Esophagus mucosa (tissue), 1 donor: ENCODE results near the gene IGFBP3. TPM values are rescaled to one million over a fixed set of nuclear protein-coding genes. Genes with fewer than 3 reads are reported as not detected.
A peak's percentile ranks its signal among the peaks of the same experiment; 100 is the strongest.
"Not testable (repeated sequence)": the region's sequence is repeated elsewhere in the genome, so short reads cannot be mapped to it uniquely, and the experiment has no call there.

ENCODE experiments used
- ATAC-seq: fragments of 200-7000 bp; cut with Tn5 transposase; one replicate; pipeline ENCODE4 v1.9.1; 2020
- total RNA-seq: library from RNA; stranded (reverse); gene quantifications from one replicate; pipeline ENCODE4 v1.2.4, GENCODE V29; 2023
- donor health status: DM: yes; HTN: yes; CAD: no.

IGFBP3 gene
- total RNA-seq: 7.9 TPM

DNA sequence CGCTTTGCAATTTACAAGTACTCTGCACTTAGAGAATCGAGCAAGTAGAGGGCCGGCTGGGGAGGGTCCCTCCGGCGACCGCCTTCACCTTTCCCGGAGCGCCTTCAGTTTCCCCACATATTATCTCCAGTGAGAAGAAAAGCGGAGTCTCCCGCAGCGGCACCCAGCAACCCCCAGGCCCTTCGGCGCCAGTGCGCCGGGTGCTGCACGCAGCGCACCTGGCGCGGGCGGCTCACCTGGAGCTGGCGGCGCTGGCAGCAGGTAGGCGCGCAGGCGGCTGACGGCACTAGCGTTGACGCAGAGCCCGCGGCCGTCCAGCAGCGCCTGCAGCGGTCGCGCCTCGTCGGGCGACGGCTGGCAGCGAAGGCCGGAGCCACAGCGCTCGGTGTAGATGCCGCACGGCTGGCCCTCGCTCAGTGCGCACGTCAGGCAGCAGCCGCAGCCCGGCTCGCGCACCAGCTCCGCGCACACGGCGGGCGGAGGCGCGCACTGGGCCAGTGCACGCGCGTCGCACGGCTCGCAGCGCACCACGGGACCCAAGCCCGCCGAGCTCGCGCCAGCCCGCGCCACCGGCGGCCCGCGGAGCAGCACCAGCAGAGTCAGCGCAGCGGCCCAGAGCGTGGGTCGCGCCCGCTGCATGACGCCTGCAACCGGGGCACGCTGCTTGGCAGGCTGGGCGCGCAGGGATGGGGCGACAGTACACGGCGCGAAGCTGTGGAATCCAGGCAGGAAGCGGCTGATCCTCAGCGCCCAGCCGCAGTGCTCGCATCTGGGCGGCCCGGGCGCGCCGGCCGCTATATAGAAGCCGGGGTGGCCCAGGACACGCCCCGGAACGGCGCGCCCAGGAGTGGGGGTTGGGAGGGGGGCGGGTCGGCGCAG, at the start of gene IGFBP3:
Gene IGFBP3 (minus strand): TSS at position 771 of the 879 bp plus-strand sequence. CDS start 132 bp downstream, at position 639.
- ATAC-seq: peak; percentile 78

DNA sequence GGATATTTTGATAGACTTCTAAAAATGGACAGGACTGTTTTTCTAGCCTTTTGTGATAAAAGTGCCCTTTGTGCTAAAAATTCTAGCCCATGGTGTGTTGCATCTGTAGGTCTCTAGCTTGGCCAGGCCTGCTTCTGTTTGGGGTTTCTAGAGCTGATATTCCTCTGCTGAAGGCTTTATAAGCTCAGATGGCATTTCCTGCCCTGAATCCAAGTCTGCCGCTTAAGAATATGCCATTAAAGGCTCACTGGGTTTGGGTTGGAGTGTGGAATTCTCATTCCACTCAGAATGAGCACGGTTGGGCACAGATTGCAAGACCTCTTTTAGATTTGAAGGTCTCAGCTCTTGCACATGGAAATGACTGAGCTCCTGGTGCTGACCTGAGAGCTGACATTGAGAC, 49.4 kb upstream of the IGFBP3 start:
- ATAC-seq: no peak

- ATAC-seq: no peak
These were observed 48.9 kb upstream of the IGFBP3 start for GRCh38 chr7:45969940-45970339.

DNA sequence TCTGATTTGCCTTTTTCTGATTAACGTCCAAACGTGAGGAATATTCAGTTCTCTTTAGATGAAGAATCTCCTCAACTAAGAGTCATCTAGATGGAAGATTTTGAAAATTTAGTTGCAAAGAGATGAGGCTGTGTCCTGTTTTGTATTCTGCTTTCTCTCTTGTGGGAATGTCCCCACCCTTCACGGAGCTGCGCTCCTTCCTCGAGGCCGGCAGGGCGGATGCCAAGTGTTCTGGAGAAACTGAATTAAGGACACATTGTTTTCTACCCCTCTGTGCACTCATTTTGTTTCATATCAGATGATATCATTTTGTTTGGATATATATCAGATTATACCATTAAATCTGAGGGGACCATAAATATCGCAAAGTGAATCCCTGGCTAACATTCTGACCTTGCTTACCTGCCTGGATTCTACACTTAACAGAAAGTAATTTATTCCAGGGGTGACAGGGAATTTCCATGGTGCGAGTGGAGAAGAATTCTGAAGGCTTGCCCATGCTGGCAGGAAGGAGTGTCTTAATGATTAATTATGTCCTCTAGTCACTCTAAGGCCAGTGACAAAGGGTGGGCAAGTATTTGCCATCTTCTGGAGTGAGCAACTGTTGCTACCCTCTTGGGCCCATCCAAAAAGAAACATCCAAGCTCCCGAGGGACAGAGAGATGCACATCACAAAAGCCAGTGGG, 47.9 kb upstream of the IGFBP3 start:
- ATAC-seq: no peak

DNA sequence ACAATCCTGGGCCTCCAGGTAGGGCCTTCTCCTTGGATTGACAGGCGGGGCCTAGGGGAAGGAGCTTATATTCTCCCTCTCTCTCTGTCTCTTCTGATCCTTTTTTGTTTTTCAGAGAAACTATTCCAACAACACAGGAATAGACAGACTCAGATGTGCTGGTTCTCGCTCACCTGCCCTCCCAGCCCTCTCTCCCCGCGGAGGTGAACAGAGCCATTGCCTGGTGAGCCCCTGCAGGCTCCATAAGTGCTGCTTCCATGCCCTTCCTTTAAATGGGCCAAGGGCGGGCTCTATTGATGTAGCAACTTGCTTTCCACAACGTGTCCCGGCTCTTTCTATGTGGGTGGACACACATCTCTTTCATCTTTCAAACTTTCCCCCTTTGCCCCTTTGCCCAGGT, 47.2 kb upstream of the IGFBP3 start:
- ATAC-seq: no peak

DNA sequence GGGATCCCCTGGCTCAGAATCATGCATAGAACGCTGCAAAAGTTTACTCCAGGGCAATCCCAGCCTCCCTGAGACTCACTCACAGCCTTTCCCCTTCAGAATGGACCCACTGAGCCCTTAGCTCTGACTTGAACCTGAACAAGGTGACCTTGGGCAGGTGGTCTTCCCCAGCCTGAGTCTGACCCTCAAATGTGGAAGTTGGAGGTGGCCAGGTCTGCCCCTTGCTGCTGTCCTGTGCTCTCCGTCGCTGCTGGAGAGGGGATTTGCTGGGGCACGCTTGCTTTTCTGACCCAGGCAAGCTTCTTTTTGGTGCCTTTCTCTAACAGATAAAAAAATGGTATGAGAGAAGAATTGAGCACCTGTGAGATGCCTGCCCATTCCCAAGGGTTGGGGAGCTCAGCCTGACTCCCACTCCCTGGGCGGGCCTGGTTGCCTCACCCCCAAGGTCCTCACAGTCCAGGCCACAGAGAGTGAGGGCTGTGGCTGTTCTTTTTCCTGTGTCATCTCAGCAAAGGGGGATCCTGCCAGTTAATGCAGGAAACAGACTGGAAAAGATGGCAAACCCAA, 46.6 kb upstream of the IGFBP3 start:
- no peak for ATAC-seq

- no peak for ATAC-seq
These were observed 41.8 kb upstream of the IGFBP3 start for GRCh38 chr7:45962861-45963260.

DNA sequence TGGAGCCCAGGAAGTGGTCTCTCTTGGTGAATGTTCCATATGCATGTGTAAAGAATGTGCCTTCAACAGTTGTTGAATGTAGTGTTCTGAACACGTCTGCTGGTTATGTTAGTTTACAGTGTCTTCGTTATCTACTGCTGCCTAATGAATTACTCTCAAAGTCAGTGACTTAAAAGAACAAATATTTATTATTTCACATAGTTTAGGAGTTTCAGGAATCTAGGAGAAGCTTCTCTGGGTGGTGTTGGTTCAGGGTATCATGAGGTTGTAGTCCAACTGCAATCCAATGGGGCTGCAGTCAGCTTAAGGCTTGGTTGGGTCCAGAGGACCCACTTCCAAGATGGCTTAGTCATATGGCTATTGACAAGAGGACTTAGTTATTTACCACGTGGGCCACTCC, 36.6 kb upstream of the IGFBP3 start:
- no peak for ATAC-seq

DNA sequence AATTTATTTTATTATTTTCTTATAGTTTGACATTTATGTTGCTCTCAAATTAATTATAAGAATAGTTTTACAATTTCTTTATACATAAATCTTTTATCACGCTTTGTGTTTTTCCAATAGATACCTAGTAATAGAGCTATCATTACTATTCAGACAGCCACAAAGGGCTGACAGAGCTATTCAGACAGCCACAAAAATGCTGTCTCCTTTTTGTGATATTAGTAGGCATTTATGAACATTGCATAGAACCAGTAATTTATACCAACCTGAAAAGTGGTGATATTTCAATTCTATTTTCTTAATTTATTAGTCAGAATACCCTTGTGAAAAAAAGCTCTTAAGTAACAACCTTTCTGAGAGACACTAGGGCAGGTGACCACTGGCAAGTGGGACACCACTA, 34.2 kb upstream of the IGFBP3 start:
- ATAC-seq: no peak

GRCh38 chr7:45953055-45953454, 32.0 kb upstream of the IGFBP3 start:
- not testable (repeated sequence) for ATAC-seq

DNA sequence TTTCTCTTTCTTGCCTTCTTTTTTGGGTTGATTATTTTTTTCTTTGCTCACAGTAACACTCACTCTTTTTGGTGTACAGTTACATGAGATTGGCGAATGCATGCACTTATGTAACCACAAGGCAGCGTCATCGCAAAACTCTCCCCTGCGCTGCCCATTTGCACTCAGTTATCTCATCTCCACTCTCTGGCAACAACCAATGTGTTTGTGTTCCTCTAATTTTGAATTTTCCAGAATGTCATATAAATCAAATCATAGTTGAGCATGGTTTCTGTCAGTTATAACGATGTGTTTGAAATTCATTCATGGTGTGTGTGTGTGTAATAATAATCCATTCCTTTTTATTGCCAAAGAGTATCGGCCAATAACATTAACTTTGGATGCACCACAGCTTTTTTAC, 23.0 kb upstream of the IGFBP3 start:
- no peak for ATAC-seq

- no peak for ATAC-seq
These were observed 19.9 kb upstream of the IGFBP3 start for GRCh38 chr7:45940939-45941338.

DNA sequence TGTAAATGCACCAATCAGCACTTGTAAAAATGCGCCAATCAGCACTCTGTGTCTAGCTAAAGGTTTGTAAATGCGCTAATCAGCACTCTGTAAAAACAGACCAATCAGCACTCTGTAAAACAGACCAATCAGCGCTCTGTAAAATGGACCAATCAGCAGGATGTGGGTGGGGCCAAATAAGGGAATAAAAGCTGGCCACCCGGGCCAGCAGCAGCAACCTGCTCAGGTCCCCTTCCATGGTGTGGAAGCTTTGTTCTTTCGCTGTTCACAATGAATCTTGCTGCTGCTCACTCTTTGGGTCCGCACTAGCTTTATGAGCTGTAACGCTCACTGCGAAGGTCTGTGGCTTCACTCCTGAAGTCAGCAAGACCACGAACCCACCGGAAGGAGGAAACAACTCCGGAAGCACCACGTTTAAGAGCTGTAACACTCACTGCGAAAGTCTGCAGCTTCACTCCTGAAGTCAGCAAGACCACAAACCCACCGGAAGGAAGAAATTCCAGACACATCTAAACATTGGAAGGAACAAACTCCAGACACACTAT, 19.2 kb upstream of the IGFBP3 start:
- ATAC-seq: not testable (repeated sequence)

GRCh38 chr7:45939574-45939973, 18.5 kb upstream of the IGFBP3 start:
- no peak for ATAC-seq

DNA sequence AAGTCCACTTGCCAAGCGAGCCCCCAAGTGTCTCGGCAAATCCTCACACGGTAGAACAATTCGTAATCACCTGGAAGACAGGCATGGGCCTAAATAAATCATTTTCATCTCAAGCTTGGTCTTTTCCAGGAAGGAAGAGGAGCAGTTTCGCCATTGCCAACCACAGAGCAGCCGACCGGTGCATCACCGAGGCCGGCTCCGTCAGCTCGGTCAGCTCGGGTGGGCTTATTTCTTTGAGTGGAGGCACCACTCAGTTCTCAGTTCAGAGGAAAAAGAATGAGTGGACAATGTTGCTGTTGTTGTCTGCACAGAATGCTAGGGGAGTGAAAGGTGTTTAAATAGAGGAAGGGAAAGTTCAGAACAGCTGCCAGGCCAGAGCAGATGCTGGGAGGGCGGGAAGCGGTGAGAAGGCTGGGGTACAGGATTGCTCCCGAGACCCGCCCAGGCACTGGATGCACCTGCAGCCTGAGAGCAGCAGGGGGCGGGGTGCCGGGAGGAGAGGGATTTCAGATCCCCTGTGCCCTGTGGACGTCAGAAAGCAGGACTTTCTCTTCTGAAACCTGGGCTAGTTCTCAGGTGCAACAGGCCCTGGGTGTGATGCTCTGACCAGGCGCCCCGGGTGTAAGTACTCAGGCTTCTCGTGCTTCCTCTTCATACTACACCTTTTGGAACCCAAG, 17.7 kb upstream of the IGFBP3 start:
- no peak for ATAC-seq

DNA sequence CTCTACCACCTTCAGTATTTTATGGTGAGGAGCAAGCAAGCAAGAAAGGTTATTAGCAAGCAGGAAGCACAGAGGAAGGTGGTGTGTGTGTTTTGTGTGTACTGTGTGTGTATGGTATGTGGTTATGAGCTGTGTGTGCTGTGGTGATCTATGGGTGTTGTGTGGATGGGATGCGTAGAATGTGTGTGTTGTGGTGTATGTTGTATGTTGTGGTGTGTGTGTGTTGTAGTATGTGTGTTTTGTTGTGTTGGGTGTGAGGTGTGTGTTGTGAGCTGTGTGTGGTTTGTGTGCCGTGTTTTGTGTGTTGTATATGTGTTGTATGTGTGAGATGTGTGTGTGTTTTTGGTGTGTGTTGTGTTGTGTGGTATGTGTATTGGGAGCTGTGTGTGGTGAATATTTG, 16.8 kb upstream of the IGFBP3 start:
- ATAC-seq: no peak

DNA sequence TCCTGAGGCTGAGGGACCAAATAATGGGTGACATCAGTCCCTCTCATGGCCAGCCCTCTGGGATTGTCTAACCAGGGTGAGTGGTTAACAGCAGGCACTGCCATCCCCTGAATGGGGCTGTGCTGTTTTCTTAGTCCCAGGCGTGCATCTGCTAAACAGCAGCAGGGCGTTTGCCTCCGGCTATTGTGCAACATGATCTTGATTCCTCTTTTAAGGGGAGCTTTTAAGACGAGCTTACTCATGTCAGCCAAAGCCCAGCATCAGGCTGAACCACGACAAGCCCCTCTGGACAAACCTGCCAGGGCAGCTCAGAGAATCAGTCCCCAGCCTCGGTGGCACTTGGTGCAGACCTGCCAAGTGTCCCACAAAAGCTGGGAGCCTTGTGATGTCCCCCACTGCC, 16.2 kb upstream of the IGFBP3 start:
- ATAC-seq: no peak

DNA sequence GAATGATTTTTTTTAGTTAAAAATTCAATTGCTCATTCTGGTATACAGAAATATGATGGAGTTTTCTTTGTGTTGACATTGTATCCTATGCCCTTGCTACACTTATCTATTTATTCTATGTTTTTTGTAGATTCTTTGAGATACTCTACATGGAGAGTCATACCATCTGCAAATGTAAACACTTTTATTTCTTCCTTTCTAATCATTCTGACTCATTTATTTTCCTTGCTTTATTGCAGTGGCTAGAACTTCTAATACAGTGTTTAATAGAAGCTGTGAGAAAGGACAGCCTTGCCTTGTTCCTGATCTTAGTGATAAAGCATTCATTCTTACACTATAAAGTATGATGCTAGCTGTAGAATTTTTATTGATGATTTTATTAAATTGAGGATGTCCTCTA, 9.9 kb upstream of the IGFBP3 start:
- no peak for ATAC-seq

DNA sequence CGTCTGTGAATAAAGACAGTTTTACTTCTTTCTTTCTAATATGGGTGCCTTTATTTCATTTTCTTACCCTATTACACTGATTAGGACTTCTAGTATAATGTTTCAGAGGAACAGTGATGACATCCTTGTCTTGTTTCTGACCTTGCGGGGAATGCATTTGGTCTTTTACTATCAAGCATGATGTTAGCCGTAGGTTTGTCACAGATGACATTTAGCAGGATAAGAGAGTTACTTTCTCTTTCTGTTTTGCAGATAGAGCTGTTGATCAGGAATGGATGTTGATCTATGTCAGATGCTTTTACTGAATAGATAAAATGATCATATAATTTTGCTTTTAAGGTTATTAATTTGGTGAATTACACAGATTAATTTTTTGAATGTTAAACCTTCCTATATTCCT, 6.6 kb upstream of the IGFBP3 start:
- no peak for ATAC-seq

GRCh38 chr7:45924283-45924682, 3.2 kb upstream of the IGFBP3 start:
- peak; percentile 46 for ATAC-seq

- no peak for ATAC-seq
These were observed 2.7 kb upstream of the IGFBP3 start for GRCh38 chr7:45923818-45924217.

DNA sequence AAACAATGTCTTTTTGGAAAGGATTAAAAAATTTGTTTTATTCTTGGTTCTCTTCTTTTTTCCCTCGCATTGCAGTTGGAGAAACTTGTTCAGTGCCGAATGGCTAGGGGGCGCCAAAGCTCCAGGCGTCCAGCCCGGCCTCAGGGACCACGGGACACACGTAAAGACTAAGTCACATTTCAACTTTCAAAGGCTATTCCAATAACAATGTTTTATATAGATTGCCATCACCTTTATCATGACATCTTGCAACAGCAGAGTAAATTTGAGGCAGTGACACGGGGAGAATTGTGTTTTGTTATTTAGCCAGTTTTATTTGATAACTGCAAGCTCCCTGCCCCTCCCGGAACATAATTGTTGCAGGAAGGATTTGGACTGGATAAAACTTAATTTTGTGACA, 2.2 kb upstream of the IGFBP3 start:
- ATAC-seq: no peak

DNA sequence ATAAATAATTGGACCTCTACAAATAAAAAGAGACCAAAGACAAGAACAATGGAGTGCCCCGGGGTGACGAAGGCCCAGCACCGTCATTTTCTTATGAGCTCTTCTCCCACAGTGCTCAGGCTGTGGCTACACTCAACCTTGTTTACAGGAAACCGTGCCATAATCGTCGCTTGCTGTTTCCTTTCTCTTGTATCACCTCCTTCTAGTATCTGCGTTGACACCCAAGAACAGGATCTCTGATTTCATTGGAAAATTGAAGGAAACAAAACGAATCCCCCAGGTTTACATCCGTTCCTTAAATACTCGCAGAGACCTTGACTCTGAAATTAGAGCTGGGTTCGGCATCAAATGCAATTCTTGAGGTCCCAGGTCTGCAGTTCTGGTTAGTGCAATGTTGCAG, 1.7 kb upstream of the IGFBP3 start:
- ATAC-seq: no peak
